ENCODE measurements around the gene NUP188. TPM values are rescaled to one million over a fixed set of nuclear protein-coding genes. Genes with fewer than 3 reads are reported as not detected.

Gene NUP188
- total and polyA plus RNA-seq, 2 donors (not counting 1 experiment from before 2014, with no cell fraction given) = 28.8 to 31.4 TPM

GRCh38 chr9:128908372-128908771 lies 39.1 kb upstream of the NUP188 start:
- no peaks in the 10 kb centered on the region for H3K27me3 ChIP-seq (ENCODE audit: control insufficient read depth, insufficient read depth, low read length)
- no peaks in the 10 kb centered on the region for H4K20me1 ChIP-seq (ENCODE audit: control insufficient read depth, extremely low read depth, insufficient read depth, low read length)
- H3K79me2 ChIP-seq (ENCODE audit: control insufficient read depth, insufficient read depth, low read length) = peaks cover 39% of the 10 kb centered on the region
- peaks cover 25% of the 10 kb centered on the region for H3K4me1 ChIP-seq (ENCODE audit: control insufficient read depth, extremely low read depth, insufficient read depth, low read length)
- H3K9ac ChIP-seq (ENCODE audit: insufficient read depth, low read length) = no peak overlapping the region
- H3K9me3 ChIP-seq (ENCODE audit: control insufficient read depth, insufficient read depth, low read depth, low read length) = no peaks in the 10 kb centered on the region
- peaks cover 26% of the 10 kb centered on the region for H3K36me3 ChIP-seq (ENCODE audit: control insufficient read depth, insufficient read depth, low read length)
- no peak overlapping the region for H3K4me2 ChIP-seq (ENCODE audit: extremely low read depth, insufficient read depth, low read length)
- no peak overlapping the region for H3K27ac ChIP-seq (ENCODE audit: insufficient read depth, low read length)
- no peak for DNase-seq (ENCODE audit: low read depth in 2 of 2)
- no peak for TF ChIP-seq CTCF (conservative IDR thresholded peaks at IDR 0.05 in 1 of 2, IDR thresholded peaks at IDR 0.05 in 1 of 2; ENCODE audit: low read depth in 1 of 2, low read length in 2 of 2)
- TF ChIP-seq EZH2 (IDR thresholded peaks at IDR 0.05; ENCODE audit: low read length, missing control alignments) = no peak
- no peak overlapping the region for H2AFZ ChIP-seq (ENCODE audit: low read length)
- no peak overlapping the region for H3K4me3 ChIP-seq (replicated peaks in 1 of 4; ENCODE audit: control extremely low read depth in 1 of 4, insufficient read depth in 1 of 4, low read depth in 3 of 4, low read length in 4 of 4)

DNA sequence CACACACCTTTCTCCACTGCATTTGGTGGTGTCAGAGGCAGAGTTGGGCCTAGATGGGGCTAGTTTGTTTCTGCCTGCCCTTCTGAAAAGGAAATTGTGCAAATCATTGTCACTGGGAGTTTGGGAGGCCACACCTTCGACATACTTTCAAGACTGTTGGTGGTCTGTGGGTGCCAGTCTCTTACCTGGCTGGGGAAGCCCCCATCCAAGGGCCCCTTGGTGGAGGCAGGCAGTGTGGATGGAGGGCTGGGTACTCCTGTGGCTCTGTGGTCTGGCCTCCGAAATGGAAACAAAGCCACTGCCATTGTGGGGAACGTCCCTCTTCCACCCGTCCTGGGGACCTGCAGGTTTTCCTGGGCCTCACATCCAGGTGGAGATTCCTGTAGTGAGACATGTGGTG lies 37.6 kb upstream of the NUP188 start:
- no peak overlapping the region for H3K27ac ChIP-seq (ENCODE audit: insufficient read depth, low read length)
- H3K36me3 ChIP-seq (ENCODE audit: control insufficient read depth, insufficient read depth, low read length) = peaks cover 30% of the 10 kb centered on the region
- peaks cover 53% of the 10 kb centered on the region for H3K79me2 ChIP-seq (ENCODE audit: control insufficient read depth, insufficient read depth, low read length)
- no peaks in the 10 kb centered on the region for H3K27me3 ChIP-seq (ENCODE audit: control insufficient read depth, insufficient read depth, low read length)
- TF ChIP-seq EZH2 (IDR thresholded peaks at IDR 0.05; ENCODE audit: low read length, missing control alignments) (no peak), CTCF (conservative IDR thresholded peaks at IDR 0.05 in 1 of 2, IDR thresholded peaks at IDR 0.05 in 1 of 2; ENCODE audit: low read depth in 1 of 2, low read length in 2 of 2) (no peak)
- H3K4me3 ChIP-seq (replicated peaks in 1 of 4; ENCODE audit: control extremely low read depth in 1 of 4, insufficient read depth in 1 of 4, low read depth in 3 of 4, low read length in 4 of 4) = no peak overlapping the region
- H3K4me1 ChIP-seq (ENCODE audit: control insufficient read depth, extremely low read depth, insufficient read depth, low read length) = peaks cover 29% of the 10 kb centered on the region
- H3K9me3 ChIP-seq (ENCODE audit: control insufficient read depth, insufficient read depth, low read depth, low read length) = no peaks in the 10 kb centered on the region
- no peak for DNase-seq (ENCODE audit: low read depth in 2 of 2)
- no peak overlapping the region for H3K9ac ChIP-seq (ENCODE audit: insufficient read depth, low read length)
- no peaks in the 10 kb centered on the region for H4K20me1 ChIP-seq (ENCODE audit: control insufficient read depth, extremely low read depth, insufficient read depth, low read length)
- H3K4me2 ChIP-seq (ENCODE audit: extremely low read depth, insufficient read depth, low read length) = no peak overlapping the region
- H2AFZ ChIP-seq (ENCODE audit: low read length) = no peak overlapping the region

DNA sequence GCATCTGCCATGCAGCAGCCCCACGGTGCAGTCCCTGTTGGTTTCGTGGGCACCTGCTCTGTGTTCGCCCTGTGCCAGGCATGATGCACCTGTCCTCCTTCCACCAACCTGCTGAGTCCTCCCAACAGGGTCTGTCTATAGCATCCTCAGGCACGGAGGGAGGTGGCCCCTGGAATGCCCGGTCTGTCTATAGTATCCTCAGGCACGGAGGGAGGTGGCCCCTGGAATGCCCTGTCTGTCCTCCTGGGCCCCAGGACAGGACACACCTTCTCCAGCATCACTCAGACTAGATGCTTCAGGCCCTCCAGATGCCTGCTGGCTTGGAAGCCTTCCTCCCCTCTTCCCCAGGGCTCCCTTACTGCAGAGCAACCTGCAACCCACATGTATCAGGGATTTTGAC lies 36.6 kb upstream of the NUP188 start:
- DNase-seq (ENCODE audit: low read depth in 2 of 2) = no peak
- H3K27ac ChIP-seq (ENCODE audit: insufficient read depth, low read length) = peak overlapping the region; percentile 65
- no peaks in the 10 kb centered on the region for H3K27me3 ChIP-seq (ENCODE audit: control insufficient read depth, insufficient read depth, low read length)
- no peaks in the 10 kb centered on the region for H4K20me1 ChIP-seq (ENCODE audit: control insufficient read depth, extremely low read depth, insufficient read depth, low read length)
- no peak overlapping the region for H3K9ac ChIP-seq (ENCODE audit: insufficient read depth, low read length)
- H2AFZ ChIP-seq (ENCODE audit: low read length) = no peak overlapping the region
- peaks cover 29% of the 10 kb centered on the region for H3K4me1 ChIP-seq (ENCODE audit: control insufficient read depth, extremely low read depth, insufficient read depth, low read length)
- TF ChIP-seq CTCF (conservative IDR thresholded peaks at IDR 0.05 in 1 of 2, IDR thresholded peaks at IDR 0.05 in 1 of 2; ENCODE audit: low read depth in 1 of 2, low read length in 2 of 2) (no peak), EZH2 (IDR thresholded peaks at IDR 0.05; ENCODE audit: low read length, missing control alignments) (no peak)
- H3K4me2 ChIP-seq (ENCODE audit: extremely low read depth, insufficient read depth, low read length) = no peak overlapping the region
- H3K4me3 ChIP-seq (replicated peaks in 1 of 4; ENCODE audit: control extremely low read depth in 1 of 4, insufficient read depth in 1 of 4, low read depth in 3 of 4, low read length in 4 of 4) = no peak overlapping the region
- peaks cover 56% of the 10 kb centered on the region for H3K79me2 ChIP-seq (ENCODE audit: control insufficient read depth, insufficient read depth, low read length)
- H3K9me3 ChIP-seq (ENCODE audit: control insufficient read depth, insufficient read depth, low read depth, low read length) = no peaks in the 10 kb centered on the region
- H3K36me3 ChIP-seq (ENCODE audit: control insufficient read depth, insufficient read depth, low read length) = peaks cover 32% of the 10 kb centered on the region
